Effector memory CD4-positive, alpha-beta T cell (primary cell): ENCODE measurements around the gene CERK.
A peak's percentile ranks its signal among the peaks of the same experiment; 100 is the strongest.

ENCODE experiments used
- DNase-seq, 3 donors: peaks; one replicate each; pipeline ENCODE4 v3.0.0-alpha.2; 2020
- H3K27ac ChIP-seq: 2 replicates; pipeline ENCODE4 v1.7.0; 2013; ENCODE audit warnings: mild to moderate bottlenecking, low read length, moderate library complexity; ENCODE audit not compliant: insufficient read depth, poor library complexity, severe bottlenecking
- H3K27me3 ChIP-seq: replicated peaks from 2 replicates; pipeline ENCODE4 v1.7.0; 2013; ENCODE audit warnings: mild to moderate bottlenecking, low read length; ENCODE audit not compliant: insufficient read depth, control insufficient read depth, poor library complexity, severe bottlenecking
- H3K36me3 ChIP-seq: 2 replicates; pipeline ENCODE4 v1.7.0; 2013; ENCODE audit warnings: mild to moderate bottlenecking, low read length, moderate library complexity; ENCODE audit not compliant: control insufficient read depth, insufficient read depth
- H3K4me1 ChIP-seq: 2 replicates; pipeline ENCODE4 v1.7.0; 2013; ENCODE audit warnings: low read length, mild to moderate bottlenecking; ENCODE audit not compliant: control insufficient read depth, insufficient read depth, poor library complexity, severe bottlenecking
- H3K4me3 ChIP-seq: 2 replicates; pipeline ENCODE4 v1.7.0; 2013; ENCODE audit warnings: low read length, low read depth, mild to moderate bottlenecking; ENCODE audit not compliant: insufficient read depth, poor library complexity, severe bottlenecking
- H3K9me3 ChIP-seq: 2 replicates; pipeline ENCODE4 v1.7.0; 2013; ENCODE audit warnings: mild to moderate bottlenecking, low read length, moderate library complexity; ENCODE audit not compliant: control insufficient read depth

The CERK gene

GRCh38 chr22:46659791-46660186 lies 78.3 kb downstream of the CERK start:
- Histone ChIP-seq H3K4me3 (no peak overlapping the region), H3K27me3 (no peaks in the 10 kb centered on the region), H3K36me3 (no peaks in the 10 kb centered on the region), H3K4me1 (peaks cover 25% of the 10 kb centered on the region), H3K9me3 (no peaks in the 10 kb centered on the region), H3K27ac (peak overlapping the region; percentile 69)
- DNase-seq, result no peak

- H3K9me3 ChIP-seq, result no peaks in the 10 kb centered on the region
- H3K27ac ChIP-seq, result no peak overlapping the region
- no peak for DNase-seq
- H3K36me3 ChIP-seq, result no peaks in the 10 kb centered on the region
- no peak overlapping the region for H3K4me3 ChIP-seq
- peaks cover 25% of the 10 kb centered on the region for H3K4me1 ChIP-seq
- H3K27me3 ChIP-seq, result no peaks in the 10 kb centered on the region
Measured at GRCh38 chr22:46659059-46659790, 78.8 kb downstream of the CERK start.

- DNase-seq, result no peak
- Histone ChIP-seq H3K4me3 (no peak overlapping the region), H3K36me3 (no peaks in the 10 kb centered on the region), H3K9me3 (no peaks in the 10 kb centered on the region), H3K4me1 (peaks cover 25% of the 10 kb centered on the region), H3K27me3 (no peaks in the 10 kb centered on the region), H3K27ac (no peak overlapping the region)
Measured at GRCh38 chr22:46657996-46658947, 79.8 kb downstream of the CERK start.

GRCh38 chr22:46657655-46657953 lies 80.4 kb downstream of the CERK start:
- Histone ChIP-seq H3K27ac (no peak overlapping the region), H3K36me3 (no peaks in the 10 kb centered on the region)
- DNase-seq, result no peak

GRCh38 chr22:46656856-46657654 lies 81.0 kb downstream of the CERK start:
- Histone ChIP-seq H3K36me3 (no peaks in the 10 kb centered on the region), H3K4me1 (peaks cover 25% of the 10 kb centered on the region), H3K27ac (no peak overlapping the region), H3K4me3 (no peak overlapping the region), H3K27me3 (no peaks in the 10 kb centered on the region), H3K9me3 (no peaks in the 10 kb centered on the region)
- no peak for DNase-seq

More at GRCh38 chr22:46657655-46657953, 80.4 kb downstream of the CERK start:
- H3K9me3 ChIP-seq, result no peaks in the 10 kb centered on the region
- no peak overlapping the region for H3K4me3 ChIP-seq
- H3K4me1 ChIP-seq, result peaks cover 25% of the 10 kb centered on the region
- H3K27me3 ChIP-seq, result no peaks in the 10 kb centered on the region

- no peak for DNase-seq
- Histone ChIP-seq H3K4me1 (peaks cover 17% of the 10 kb centered on the region), H3K4me3 (no peak overlapping the region), H3K36me3 (no peaks in the 10 kb centered on the region), H3K9me3 (no peaks in the 10 kb centered on the region), H3K27ac (no peak overlapping the region), H3K27me3 (no peaks in the 10 kb centered on the region)
Measured at GRCh38 chr22:46655861-46656608, 82.0 kb downstream of the CERK start.

GRCh38 chr22:46654927-46655595 lies 83.0 kb downstream of the CERK start:
- DNase-seq, result no peak

GRCh38 chr22:46654426-46654825 lies 83.6 kb downstream of the CERK start:
- Histone ChIP-seq H3K4me3 (no peak overlapping the region), H3K9me3 (no peaks in the 10 kb centered on the region), H3K27ac (no peak overlapping the region), H3K27me3 (no peaks in the 10 kb centered on the region), H3K36me3 (no peaks in the 10 kb centered on the region), H3K4me1 (peaks cover under 1% of the 10 kb centered on the region)
- no peak for DNase-seq

More at GRCh38 chr22:46654927-46655595, 83.0 kb downstream of the CERK start:
- Histone ChIP-seq H3K9me3 (no peaks in the 10 kb centered on the region), H3K4me1 (peaks cover 7% of the 10 kb centered on the region), H3K27me3 (no peaks in the 10 kb centered on the region), H3K27ac (no peak overlapping the region), H3K36me3 (no peaks in the 10 kb centered on the region), H3K4me3 (no peak overlapping the region)

GRCh38 chr22:46653596-46653995 lies 84.5 kb downstream of the CERK start:
- H3K27ac ChIP-seq, result no peak overlapping the region
- no peak for DNase-seq
- no peaks in the 10 kb centered on the region for H3K36me3 ChIP-seq
- H3K4me3 ChIP-seq, result no peak overlapping the region
- no peaks in the 10 kb centered on the region for H3K4me1 ChIP-seq
- no peaks in the 10 kb centered on the region for H3K9me3 ChIP-seq
- no peaks in the 10 kb centered on the region for H3K27me3 ChIP-seq
